OCI-LY7 (cell line): ENCODE results near the gene PLEKHH3. TPM values are rescaled to one million over a fixed set of nuclear protein-coding genes. Genes with fewer than 3 reads are reported as not detected.

Experiments
- Bru-seq: library from RNA; stranded (reverse); fragments of 400-500 nt; gene quantifications from one replicate; lab custom pipeline; 2021; lab: Mats Ljungman, UMichigan
- BruChase-seq, 2 experiments: library from RNA; stranded (reverse); fragments of 400-500 nt; gene quantifications; one replicate each; lab custom pipeline; 2021; lab: Mats Ljungman, UMichigan
- BruUV-seq: library from RNA; stranded (reverse); fragments of 400-500 nt; replicated peaks from 2 replicates; lab custom pipeline; 2021; lab: Mats Ljungman, UMichigan
- CTCF ChIA-PET: fragments of 300-600 bp; sonication (Branson Sonifier 250); formaldehyde crosslinking; loops from one replicate; lab custom pipeline; 2022; ENCODE audit warnings: antibody characterized with exemption; ENCODE audit not compliant: unreplicated experiment; lab: Charles Lee
- POLR2A ChIA-PET: fragments of 300-600 bp; sonication (Branson Sonifier 250); formaldehyde crosslinking; loops from one replicate; lab custom pipeline; 2022; ENCODE audit warnings: antibody characterized with exemption; lab: Charles Lee
- DNase-seq: peaks from one replicate; pipeline ENCODE4 v3.0.0-alpha.2; 2015; ENCODE audit warnings: low spot score
- H2AFZ ChIP-seq: fragments of 200-600 bp; sonication (generic), shearing (Covaris generic); 2 replicates; pipeline ENCODE4 v1.6.1; 2014; ENCODE audit warnings: mild to moderate bottlenecking, antibody characterized with exemption, low read length, moderate library complexity
- H3K27ac ChIP-seq: fragments of 200-600 bp; sonication (generic); 2 replicates; pipeline ENCODE4 v1.5.1; 2014; ENCODE audit warnings: mixed run types, low read depth, mild to moderate bottlenecking, moderate library complexity, low read length, inconsistent platforms; ENCODE audit not compliant: poor library complexity, severe bottlenecking
- H3K36me3 ChIP-seq: fragments of 200-600 bp; sonication (generic); 2 replicates; pipeline ENCODE4 v1.6.1; 2014; ENCODE audit warnings: mild to moderate bottlenecking, antibody characterized with exemption, low read length, moderate library complexity, mixed read lengths; ENCODE audit not compliant: insufficient read depth
- H3K4me1 ChIP-seq: fragments of 200-600 bp; sonication (generic); 2 replicates; pipeline ENCODE4 v1.5.1; 2014; ENCODE audit warnings: mild to moderate bottlenecking, low read length; ENCODE audit not compliant: insufficient read depth, poor library complexity, severe bottlenecking
- H3K4me2 ChIP-seq: fragments of 200-600 bp; sonication (generic); 2 replicates; pipeline ENCODE4 v1.6.1; 2014; ENCODE audit warnings: mild to moderate bottlenecking, low read length
- H3K4me3 ChIP-seq: fragments of 200-600 bp; sonication (generic); 2 replicates; pipeline ENCODE4 v1.5.1; 2014; ENCODE audit warnings: mild to moderate bottlenecking, low read depth, low read length; ENCODE audit not compliant: poor library complexity, severe bottlenecking
- H3K79me2 ChIP-seq: fragments of 200-600 bp; sonication (generic); 2 replicates; pipeline ENCODE4 v1.6.1; 2016; ENCODE audit warnings: low read depth, mild to moderate bottlenecking, low read length, moderate library complexity, mixed read lengths; ENCODE audit not compliant: insufficient read depth
- H3K9me2 ChIP-seq: fragments of 200-600 bp; sonication (generic); 2 replicates; pipeline ENCODE4 v1.6.1; 2016; ENCODE audit warnings: mild to moderate bottlenecking, low read length, mixed read lengths; ENCODE audit not compliant: insufficient read depth
- H3K9me3 ChIP-seq: fragments of 200-600 bp; sonication (generic); 2 replicates; pipeline ENCODE4 v1.6.1; 2014; ENCODE audit warnings: mild to moderate bottlenecking, mixed run types, low read length, mixed read lengths
- H4K20me1 ChIP-seq: fragments of 200-600 bp; sonication (generic); 2 replicates; pipeline ENCODE4 v1.6.1; 2014; ENCODE audit warnings: mild to moderate bottlenecking, antibody characterized with exemption, low read length, moderate library complexity, mixed read lengths; ENCODE audit not compliant: insufficient read depth
- CTCF ChIP-seq: fragments of 200-600 bp; sonication (generic); conservative IDR thresholded peaks from 2 replicates; pipeline ENCODE4 v1.5.1; 2014; ENCODE audit warnings: mild to moderate bottlenecking, antibody characterized with exemption, low read length, moderate library complexity, mixed read lengths
- EZH2phosphoT487 ChIP-seq: fragments of 200-600 bp; sonication (generic); IDR thresholded peaks from 2 replicates; pipeline ENCODE4 v1.6.1; 2018; ENCODE audit warnings: low read depth, borderline replicate concordance, mild to moderate bottlenecking, mixed run types, antibody characterized with exemption, low read length, moderate library complexity, mixed read lengths
- intact Hi-C: fragments of 100-400 bp; cut with micrococcal nuclease; formaldehyde crosslinking; loops from one replicate; pipeline ENCODE4 v1.10.0; 2022; ENCODE audit not compliant: unreplicated experiment
- long read RNA-seq: library from polyadenylated mRNA; stranded (forward); transcript quantifications from one replicate; pipeline ENCODE4 v2.0.0, GENCODE V29; 2022
- total RNA-seq, 2 experiments: library from RNA; depleted of rRNA in 1 of 2; stranded (reverse); fragments of >200 nt in 1 of 2; shearing (Covaris generic) in 1 of 2; gene quantifications; 2 replicates each; pipeline ENCODE4 v1.2.3, GENCODE V29; 2014 to 2022

The PLEKHH3 gene
- total RNA-seq (2014; rRNA removed; shearing (Covaris generic)), result 17.0 and 24.4 TPM in 2 replicates
- 42.9 and 47.5 TPM in 2 replicates for total RNA-seq (2022)
- percentile 47 among the genes with signal in this experiment for Bru-seq, nascent RNA
- percentile 53 among the genes with signal in this experiment for BruChase-seq, experiment 1, labeled RNA remaining after a 6-hour chase
- percentile 55 among the genes with signal in this experiment for BruChase-seq, experiment 2, labeled RNA remaining after a 2-hour chase
- long read RNA-seq, transcript PLEKHH3-201 (13 exons, 2,987 nt), result minor isoform, 13 of 69 reads
- long read RNA-seq, transcript PLEKHH3-204 (13 exons, 2,983 nt), result major isoform, 18 of 69 reads
- long read RNA-seq, partial matches to known transcripts, result 8 of 69 reads
- long read RNA-seq, other reads (novel, unspliced or antisense), result 27 of 69 reads

DNA sequence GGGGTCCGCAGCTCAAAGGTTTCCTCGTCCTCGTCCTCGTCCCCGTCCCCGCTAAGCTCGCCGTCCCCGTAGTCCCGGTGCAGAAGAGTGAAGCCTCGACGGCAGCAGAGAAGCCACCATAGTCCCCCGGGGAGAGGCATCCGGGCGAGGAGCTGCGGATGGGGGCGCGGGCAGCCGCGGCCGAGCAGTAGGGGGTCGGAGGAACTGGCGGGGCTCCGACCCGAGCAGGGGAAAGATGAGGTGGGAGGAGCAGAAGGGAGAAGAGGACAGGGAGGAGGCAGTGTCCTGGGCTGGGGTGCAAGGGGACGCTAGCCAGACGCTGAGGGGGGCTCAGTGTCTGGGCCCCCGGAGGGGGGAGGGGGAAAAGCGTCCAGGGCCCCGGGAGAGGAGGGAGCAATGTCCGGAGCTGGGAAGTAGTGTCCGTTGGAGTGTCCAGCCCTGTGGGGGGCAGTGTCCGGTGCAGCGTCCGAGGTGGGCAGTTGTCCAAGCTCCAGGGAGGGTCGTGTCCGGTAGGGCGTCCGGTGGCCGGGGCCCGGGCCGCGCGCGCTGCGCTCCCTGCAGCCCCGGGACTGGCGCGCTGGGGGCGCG, at the start of gene PLEKHH3:
TSS of gene PLEKHH3 (minus strand) at position 571 of the 588 bp plus-strand sequence. CDS start at position 140, 431 bp downstream.
- H3K36me3 ChIP-seq, result no peaks in the 10 kb centered on the region; the same call in 1 of the 2 replicates
- H3K4me2 ChIP-seq, result peak within 1 kb of the TSS; percentile 97
- H4K20me1 ChIP-seq, result no peaks in the 10 kb centered on the region
- H3K79me2 ChIP-seq, result no peaks in the 10 kb centered on the region
- DNase-seq, result peak; percentile 59
- ChIA-PET POLR2A (interaction anchor here (0.7 to 2.5 kb wide), 7 partner anchors 17 to 113 kb away, joined by 3 to 9 read pairs (median 7); partner anchors contain the start of genes PSMC3IP and TUBG2), CTCF (interaction anchor here (0.5 to 2.3 kb wide), 2 partner anchors 49 to 98 kb away, joined by 3 to 8 read pairs; no protein-coding TSS in a partner anchor)
- no TSS peak for BruUV-seq
- TF ChIP-seq EZH2phosphoT487 (no peak), CTCF (no peak)
- peak within 1 kb of the TSS; percentile 68 for H3K27ac ChIP-seq
- peak within 1 kb of the TSS; percentile 82 for H3K4me3 ChIP-seq
- H3K4me1 ChIP-seq, result peaks cover 61% of the 10 kb centered on the region
- no peaks in the 10 kb centered on the region for H3K9me2 ChIP-seq
- intact Hi-C loops, result no loop called here
- H3K9me3 ChIP-seq, result no peaks in the 10 kb centered on the region
- H2AFZ ChIP-seq, result peak within 1 kb of the TSS; percentile 45; the same call in 1 of the 2 replicates

GRCh38 chr17:42725143-42725542, 48.3 kb upstream of the PLEKHH3 start:
- no peak overlapping the region for H3K27ac ChIP-seq
- peaks cover 62% of the 10 kb centered on the region for H3K36me3 ChIP-seq
- POLR2A ChIA-PET, result interaction anchor here (0.6 kb wide), 2 partner anchors 8 to 288 kb away, joined by 4 to 5 read pairs; no protein-coding TSS in a partner anchor
- no peaks in the 10 kb centered on the region for H3K9me3 ChIP-seq
- BruUV-seq, result no TSS peak
- TF ChIP-seq EZH2phosphoT487 (no peak), CTCF (no peak)
- H3K4me2 ChIP-seq, result no peak overlapping the region
- H2AFZ ChIP-seq, result no peak overlapping the region
- intact Hi-C loops, result no loop called here
- no peak overlapping the region for H3K4me3 ChIP-seq
- CTCF ChIA-PET, result interaction anchor here (1.2 kb wide), 1 partner anchor 38 kb away, joined by 4 read pairs; no protein-coding TSS in a partner anchor
- no peaks in the 10 kb centered on the region for H4K20me1 ChIP-seq
- no peaks in the 10 kb centered on the region for H3K79me2 ChIP-seq
- no peaks in the 10 kb centered on the region for H3K4me1 ChIP-seq
- no peak for DNase-seq
- no peaks in the 10 kb centered on the region for H3K9me2 ChIP-seq
